GM18498 (cell line): Measurements from ENCODE around the gene OR10Z1.
A peak's percentile ranks its signal among the peaks of the same experiment; 100 is the strongest.

ENCODE experiments used
- ATAC-seq: cut with Tn5 transposase; IDR thresholded peaks from one replicate; pipeline ENCODE4 v1.9.1; 2021; ENCODE audit warnings: mild to moderate bottlenecking, moderate library complexity; ENCODE audit not compliant: unreplicated experiment

Gene OR10Z1, protein sequence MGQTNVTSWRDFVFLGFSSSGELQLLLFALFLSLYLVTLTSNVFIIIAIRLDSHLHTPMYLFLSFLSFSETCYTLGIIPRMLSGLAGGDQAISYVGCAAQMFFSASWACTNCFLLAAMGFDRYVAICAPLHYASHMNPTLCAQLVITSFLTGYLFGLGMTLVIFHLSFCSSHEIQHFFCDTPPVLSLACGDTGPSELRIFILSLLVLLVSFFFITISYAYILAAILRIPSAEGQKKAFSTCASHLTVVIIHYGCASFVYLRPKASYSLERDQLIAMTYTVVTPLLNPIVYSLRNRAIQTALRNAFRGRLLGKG

DNA sequence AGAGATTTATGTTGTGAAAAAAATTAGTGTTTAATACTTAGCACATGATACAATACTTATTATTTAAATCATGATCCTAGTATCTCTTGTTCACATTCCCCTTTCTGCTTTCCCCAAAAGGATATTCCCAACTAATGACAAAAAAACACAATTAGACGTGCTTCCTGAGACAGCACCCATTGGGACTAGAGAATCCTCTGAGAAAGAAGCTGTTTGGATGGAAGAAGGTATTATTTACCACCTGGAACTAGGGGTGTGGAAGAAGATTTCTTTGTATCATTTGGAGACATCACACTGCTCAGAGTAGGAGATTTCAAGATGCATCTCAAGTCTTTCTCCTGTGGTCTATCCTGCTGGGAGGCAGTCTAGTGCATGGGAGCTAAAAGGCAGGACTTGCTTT lies at the start of gene OR10Z1:
Gene OR10Z1, plus strand, starts transcription at position 301 of the 400 bp plus-strand sequence. CDS start 1,171 bp downstream, outside the sequence.
- ATAC-seq: no peak

DNA sequence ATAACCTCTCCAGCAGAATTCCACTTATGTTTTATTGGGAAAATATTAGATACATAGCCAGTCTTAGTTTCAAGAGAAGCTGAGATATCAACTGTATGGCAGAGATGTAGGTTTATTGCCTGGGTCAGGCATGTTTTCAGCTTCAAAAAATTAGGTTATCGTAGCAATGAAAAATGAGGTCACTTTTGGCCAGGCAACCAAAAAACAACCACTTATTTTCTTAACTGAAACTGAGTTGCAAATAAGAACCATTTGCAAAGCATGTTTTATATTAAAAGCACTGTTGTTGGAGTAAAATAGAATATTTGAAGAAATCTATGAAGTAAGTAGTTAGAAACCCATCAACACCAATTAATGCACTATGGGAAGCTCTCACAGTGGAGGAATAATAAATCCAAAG lies 45.4 kb upstream of the OR10Z1 start:
- ATAC-seq: no peak

DNA sequence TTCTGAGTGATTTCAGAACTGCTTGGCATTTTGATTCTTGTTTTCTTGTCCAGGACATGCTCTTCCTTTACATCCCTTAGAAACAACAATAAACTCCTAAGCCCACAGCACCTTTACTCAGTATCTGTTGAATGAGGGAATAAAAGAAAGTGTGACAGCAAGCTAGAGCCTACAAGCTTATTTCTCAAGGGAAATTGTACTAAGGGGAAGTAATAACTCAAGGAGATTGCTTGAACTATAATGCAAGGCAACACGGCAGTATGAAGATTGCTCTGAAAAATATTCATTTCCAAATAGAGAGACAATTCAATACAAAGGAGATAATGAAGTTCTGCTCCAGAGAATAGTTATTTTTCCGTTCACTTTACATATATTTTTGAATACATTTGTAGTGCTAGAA lies 41.2 kb upstream of the OR10Z1 start:
- no peak for ATAC-seq

DNA sequence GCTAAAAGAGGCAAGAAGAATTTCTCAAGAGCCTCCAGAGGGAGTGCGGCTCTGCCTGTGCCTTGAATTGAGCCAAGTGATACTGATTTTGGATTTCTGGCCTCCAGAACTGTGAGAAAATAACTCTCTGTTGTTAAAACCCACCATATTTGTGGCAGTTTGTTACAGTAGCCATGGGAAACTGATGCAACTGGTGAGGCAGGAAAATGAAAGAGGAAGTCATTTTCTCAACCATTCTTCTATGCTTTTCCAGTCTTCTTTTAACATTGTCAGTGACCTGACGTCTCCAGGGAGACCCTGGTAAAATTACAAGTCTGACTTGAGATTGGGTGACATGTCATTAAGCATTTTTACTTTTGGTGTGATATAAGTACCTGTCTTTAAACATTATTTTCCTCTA lies 40.5 kb upstream of the OR10Z1 start:
- ATAC-seq: no peak

DNA sequence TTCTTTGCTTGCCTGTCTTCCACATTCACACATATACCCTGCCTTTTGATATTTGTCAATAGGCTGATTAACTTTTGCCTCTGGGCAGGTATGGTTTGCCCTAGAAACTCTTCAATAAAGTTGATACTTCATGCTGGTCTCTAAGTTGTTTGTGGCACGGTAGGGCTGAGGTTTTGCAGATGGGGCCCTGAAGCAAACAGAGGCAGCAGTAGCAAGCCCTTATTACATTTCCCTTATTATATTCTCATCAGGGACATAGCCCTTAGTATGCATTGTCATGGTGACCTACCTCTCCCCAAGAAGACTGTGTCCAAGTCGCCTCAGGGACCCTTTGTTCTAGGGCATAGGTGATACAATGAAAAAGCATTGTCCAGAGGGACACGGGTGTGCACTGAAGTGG lies 34.6 kb upstream of the OR10Z1 start, which contains the start of gene OR6P1:
Gene OR6P1, minus strand, starts transcription at position 101 of the 400 bp plus-strand sequence. CDS start 6,976 bp downstream, outside the sequence.
- no peak for ATAC-seq

DNA sequence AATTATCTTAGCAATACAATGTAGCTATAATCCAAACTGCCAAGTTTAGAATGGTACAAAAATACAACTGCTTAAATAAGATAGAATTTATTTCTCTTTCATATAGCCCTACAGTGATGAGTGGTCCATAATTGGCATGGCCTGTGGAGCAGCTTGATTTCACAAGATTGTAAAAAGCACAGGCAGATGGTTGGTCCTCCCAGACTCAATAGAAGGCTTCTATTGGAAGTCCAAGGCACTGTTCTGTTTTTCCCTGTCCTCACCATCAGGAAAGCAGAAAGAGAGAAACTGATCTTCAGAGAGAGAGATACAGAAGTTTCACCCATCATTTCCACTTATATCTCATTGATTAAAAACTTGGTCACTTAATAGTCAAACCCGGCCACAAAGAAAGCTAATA lies 32.8 kb upstream of the OR10Z1 start:
- ATAC-seq: no peak

DNA sequence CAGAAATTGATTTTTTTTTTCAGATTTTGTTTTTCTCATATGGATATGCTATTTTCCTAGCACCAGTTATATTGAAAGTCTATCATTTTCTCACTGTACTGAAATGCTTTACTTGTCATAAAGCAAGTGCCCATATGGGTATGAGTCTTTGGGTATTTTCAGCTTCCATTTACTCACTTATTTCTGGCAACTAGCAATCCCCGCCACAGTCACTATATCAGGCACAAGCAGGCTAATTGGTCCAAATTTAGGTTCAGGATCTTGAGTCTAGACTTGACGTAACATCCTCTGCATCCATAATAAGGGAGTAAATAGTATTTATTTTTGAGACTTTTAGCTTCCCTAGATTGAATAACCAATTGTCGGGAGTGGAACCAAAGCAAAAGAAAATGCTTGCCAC lies 27.5 kb upstream of the OR10Z1 start:
- no peak for ATAC-seq

DNA sequence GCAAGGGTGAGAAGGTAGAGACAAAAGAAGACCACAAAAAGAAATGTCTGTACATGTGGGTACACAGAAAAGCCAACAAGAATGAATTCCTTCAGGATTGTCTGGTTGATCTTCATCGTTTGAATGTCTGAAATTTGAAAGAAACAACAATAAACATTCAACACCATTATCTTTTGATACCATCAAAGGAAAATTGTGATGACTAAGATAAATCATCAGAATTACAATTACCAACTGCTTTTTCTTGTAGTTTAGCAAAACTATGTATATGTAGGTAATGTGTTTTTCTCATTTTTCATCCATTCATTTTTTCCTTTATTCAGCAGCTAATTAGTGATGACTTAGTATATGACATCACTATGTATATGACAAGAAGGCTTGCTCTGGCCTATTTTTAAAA lies 25.3 kb upstream of the OR10Z1 start, which contains the start of gene OR10X1:
Gene OR10X1, minus strand, starts transcription at position 167 of the 400 bp plus-strand sequence. Its CDS starts 0 bp downstream, at position 167.
- no peak for ATAC-seq

DNA sequence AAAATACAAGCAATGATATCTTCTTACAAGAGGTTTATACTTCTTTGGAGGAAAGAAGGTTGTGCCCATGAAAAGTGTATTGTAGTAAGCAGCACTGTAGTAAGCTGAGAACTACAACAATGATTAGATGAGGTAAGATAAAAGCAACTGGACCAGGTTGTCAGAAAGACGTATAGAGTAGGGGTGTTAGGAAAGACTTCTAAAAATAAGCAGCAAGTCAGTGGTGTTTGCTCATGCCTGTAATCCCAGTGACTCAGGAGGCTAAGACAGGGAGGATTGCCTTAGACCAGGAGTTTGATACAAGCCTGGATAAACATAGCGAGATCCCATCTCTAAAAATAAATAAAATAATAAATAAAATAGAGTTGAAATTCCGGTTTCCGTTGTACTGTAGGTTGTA lies 21.1 kb upstream of the OR10Z1 start:
- no peak for ATAC-seq

DNA sequence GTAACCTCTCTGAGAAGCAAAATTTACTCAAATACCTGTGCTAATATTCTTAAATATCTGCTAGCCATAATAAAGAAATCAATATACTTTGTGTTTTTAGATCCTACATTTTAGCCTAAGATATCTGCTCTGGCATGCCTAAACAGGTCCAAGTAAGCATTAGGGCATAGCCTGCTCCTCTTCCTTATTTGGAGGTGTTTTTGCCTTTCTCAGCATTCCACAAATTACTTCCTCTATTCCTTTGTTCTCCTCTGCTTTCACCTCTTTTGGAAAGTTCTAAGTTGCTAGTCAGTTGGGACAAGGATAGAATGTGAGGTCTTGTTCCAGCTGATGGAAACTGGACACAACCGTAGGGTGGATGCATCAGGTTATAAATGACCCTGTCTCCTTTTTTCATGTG lies 18.1 kb upstream of the OR10Z1 start:
- no peak for ATAC-seq

DNA sequence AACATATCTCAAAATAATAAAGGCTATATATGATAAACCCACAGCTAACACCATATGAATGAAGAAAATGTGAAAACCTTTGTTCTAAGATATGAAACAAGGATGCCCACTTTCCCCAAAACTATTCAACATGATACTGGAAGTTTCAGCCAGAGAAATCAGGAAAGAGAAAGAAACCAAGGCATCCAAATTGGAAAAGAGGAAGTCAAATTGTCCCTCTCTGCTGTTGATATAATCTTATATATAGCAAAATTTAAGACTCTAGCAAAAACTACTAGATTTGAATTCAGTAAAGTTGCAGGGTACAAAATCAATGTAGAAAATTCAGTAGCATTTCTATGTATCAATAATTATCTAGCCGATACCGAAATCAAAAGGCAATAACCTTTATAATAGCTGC lies 4.3 kb upstream of the OR10Z1 start:
- no peak for ATAC-seq

DNA sequence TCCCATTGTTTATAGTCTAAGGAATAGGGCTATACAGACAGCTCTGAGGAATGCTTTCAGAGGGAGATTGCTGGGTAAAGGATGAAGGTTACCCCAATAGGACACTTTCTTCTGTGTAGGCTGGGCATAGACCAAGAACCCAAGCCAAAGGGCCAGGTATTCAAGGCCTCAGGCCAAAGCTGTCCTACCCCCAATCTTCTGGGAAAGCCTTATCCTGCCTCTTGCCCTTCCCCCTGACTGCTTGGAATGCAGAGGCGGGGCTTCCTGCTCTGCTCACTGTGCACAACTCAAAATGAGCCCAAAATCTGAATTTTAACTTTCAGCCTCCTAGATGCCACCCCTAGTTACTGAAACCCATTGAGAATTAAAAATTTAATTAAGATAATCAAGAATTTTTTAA lies 2.2 kb downstream of the OR10Z1 start:
- no peak for ATAC-seq

DNA sequence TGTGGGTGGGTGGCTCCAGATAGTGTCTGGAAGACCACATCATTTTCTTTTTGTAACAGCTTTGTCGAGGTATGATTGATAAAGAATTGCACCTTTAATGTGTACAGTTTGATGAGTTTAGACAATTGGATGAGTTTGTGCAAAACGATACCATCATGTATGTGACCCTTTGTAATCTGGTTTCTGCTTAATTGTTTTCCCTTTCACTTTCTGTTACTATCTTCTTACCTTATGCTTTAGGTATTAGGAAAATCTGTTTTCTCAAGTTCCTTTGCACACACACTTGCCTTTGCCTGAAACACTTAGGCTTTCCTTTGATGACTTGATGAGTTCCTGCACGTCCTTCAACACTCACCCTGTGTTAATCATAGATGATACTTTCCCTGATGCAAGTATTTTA lies 6.8 kb downstream of the OR10Z1 start:
- peak; percentile 60 for ATAC-seq

DNA sequence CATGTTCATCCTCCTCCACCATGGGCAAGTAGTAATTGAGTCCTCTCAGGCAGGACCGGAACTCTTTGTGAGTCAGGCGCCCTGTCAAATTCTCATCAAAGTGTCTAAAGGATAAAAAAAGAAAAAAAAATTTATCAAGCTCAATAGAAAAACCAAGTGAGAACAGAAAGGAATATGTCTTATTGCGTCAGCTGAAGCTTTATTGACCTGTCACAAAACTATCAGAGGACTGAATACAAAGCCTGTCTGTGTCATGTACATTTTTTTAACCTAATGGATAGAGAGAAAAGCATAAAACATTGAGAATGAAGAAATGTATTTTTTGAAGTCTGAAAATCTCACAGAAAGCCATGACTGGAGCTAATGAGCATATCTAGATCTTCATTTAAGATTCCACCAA lies 8.7 kb downstream of the OR10Z1 start:
- ATAC-seq: no peak

DNA sequence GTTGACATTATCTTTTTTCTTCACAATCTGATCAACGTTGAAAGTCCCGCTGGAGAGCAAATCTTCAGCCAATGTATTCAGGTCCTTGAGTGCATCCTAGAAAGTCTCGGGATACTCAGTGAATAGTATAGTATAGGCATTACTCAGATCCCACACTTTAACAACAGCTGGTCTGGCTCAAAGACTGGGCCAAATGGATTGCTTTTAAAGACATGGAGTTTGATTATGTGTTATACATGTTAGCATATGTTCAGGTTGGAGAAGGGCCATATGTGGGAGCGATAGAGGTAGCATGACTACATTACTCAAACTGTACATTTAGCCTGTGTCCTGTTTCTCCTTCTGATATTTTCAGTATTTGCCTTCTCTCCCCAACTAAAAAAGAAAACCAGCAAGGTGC lies 33.1 kb downstream of the OR10Z1 start:
- ATAC-seq: no peak

DNA sequence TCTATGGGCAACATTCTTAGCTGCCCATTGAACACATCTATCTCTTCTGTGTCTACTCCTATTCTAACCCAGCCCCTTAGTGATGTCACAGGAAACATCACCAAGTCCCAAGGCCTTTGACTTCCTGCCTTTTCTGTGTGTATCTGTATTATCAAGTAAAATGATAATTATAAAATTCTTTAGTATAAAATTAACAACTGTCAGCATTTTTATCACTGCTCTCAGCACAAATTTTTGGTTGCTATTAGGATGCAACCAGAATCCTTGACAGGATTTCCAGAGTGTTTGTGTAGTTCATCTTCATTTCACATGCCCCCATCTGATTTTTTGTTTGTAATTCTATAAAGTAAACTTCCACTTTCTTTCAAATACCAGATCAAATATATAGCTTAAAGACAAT lies 33.8 kb downstream of the OR10Z1 start:
- no peak for ATAC-seq

DNA sequence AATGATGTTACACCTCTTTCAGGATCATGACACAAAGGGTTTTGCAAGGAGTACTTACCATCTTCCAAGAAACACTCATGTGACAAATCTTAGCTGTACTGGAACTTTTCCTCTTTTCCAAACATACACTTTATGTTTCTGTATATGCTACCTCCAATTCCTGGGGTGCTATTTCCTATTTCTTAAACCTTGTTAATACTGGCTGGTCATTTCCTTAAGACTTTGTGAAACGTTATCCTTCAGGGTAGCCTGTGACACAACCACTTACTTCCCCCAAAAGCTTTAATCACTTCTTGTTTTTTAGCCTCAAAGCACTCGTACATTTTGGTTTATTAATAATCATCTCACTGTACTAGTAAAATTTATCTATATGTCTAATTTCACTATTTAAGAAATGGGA lies 39.4 kb downstream of the OR10Z1 start:
- no peak for ATAC-seq

DNA sequence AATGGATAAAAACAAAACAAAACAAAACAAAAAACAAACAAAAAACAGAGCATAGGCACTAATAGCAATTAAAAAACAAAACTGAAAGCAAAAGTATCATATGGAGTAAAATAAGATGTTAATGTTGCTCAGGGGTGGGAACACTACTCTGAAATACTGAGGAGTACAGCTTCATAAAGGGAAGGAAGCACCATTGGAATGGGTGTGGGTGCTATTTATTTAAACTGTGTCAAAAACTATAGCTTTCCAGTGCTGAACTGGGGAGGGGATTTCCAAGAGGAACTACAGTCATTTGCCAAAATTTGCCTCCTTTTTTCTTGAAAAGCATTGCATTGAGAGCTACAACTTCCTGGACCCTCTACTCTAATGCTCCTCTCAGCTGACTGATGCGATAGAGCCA lies 41.4 kb downstream of the OR10Z1 start:
- no peak for ATAC-seq

DNA sequence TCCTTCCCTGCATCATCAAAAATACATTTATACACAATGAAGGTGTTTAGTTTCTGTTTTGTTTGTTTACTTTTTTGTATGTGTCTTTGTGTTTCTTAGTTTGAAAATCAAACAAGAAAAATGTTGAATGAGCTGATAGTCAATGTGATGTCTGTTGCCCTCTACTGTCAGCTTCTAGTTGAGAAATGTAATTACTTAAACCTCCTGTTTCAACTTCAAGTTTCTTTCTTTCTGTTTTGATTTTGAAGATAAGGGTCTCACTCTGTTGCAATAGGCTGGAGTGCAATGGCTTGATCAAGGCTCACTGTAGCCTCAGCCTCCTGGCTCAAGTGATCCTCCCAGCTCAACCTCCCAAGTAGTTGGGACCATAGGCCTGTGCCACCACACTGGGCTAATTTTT lies 44.0 kb downstream of the OR10Z1 start:
- ATAC-seq: peak; percentile 53

DNA sequence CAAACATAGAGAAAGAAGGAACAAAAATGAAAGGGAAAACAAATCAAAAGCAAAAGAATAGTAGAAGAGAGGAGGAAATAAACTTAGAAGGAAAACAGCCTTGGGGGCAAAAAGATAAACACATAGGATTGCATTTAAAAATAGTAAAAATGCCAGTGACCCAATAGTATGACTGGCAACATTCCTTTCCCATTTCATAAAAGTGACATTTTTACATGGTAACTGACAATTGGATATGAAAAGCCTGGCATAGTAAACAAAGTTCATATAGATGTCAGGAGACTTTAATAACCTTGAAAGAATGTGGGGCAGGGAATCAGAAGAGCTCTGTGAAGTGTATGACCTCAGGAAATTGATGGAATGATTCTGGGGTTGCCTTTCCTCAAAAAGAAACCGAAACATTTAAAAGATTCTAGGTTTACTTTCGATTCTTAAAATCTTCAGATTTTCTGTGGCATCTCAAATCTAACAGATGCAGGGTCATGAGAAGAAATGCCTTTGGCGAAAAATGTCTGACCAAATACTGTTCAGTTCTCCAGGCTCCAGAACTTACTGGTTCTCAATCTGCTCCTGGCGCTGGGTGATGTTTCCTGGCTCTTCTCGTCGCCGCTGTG lies 47.8 kb downstream of the OR10Z1 start:
- no peak for ATAC-seq

DNA sequence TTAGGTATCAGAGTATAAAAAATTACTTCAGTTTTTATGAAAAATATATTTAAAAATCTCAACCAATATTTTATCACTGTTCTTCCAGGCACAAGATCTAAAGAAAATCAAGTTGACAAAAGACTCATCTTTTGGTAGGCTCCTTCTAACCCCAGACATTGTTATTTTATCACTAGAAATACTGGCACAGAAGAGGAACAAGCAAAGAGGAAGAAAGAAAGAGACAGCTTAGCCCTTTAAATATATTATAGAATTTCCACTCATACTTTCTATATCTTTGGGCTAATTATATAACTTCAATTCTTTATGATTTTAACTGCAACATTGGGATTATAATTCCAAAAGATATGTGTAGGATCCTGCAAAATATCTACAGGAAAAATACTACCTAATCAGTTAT lies 49.0 kb downstream of the OR10Z1 start:
- no peak for ATAC-seq

DNA sequence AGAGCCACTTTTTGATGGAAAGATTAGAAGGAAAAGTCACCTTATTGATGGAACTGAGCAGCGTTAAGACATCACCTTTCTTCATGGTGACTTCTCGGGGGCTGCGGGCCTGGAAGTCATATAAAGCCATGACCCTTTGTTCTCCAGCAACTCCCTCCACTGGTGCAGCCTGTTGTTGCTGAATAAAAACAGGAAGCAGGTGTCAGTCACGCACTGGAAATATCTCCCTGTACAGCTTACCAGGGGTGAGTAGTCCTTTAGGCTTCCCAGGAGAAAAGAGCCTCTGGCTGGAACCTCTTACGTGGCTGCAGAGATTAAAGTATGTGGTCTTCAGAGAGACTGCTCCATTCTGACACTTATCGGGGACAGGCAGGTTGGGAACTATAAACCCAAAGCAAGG lies 49.5 kb downstream of the OR10Z1 start:
- no peak for ATAC-seq
